ENCODE measurements around the gene TNNC2.
A peak's percentile ranks its signal among the peaks of the same experiment; 100 is the strongest.
"Not testable (repeated sequence)": the region's sequence is repeated elsewhere in the genome, so short reads cannot be mapped to it uniquely, and the experiment has no call there.

TNNC2 gene

DNA sequence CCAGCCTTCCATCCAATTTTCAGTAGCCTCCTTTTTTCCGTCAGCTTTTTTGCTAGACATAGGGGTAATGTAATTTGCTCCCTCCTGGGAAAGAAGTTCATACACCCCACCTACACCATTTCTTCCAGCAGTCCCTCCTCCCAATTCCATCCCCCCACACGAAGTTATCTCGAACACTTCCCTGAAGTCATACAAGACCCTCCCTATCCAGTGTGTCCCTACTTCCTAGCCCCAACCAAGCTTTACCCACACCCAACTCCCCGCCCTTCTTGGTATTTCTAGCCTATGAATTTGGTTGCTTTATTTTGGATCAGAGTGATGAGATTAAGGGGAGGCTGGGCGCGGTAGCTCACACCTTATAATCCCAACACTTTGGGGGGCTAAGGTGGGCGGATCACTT, 13.6 kb downstream of the TNNC2 start:
- no peak overlapping the region for H3K27ac ChIP-seq (ENCODE audit: low read depth, low read length)
- peaks cover 3 to 15% (median 13%) of the 10 kb centered on the region in 5 donors for H3K4me1 ChIP-seq (ENCODE audit: control insufficient read depth in 5 of 5, insufficient read depth in 5 of 5, low read length in 5 of 5)
- no peak overlapping the region for H3K9ac ChIP-seq (ENCODE audit: low read length in 5 of 5)
- H3K4me3 ChIP-seq (ENCODE audit: low read depth in 1 of 5, low read length in 5 of 5): no peak overlapping the region
- H3K36me3 ChIP-seq (ENCODE audit: control insufficient read depth in 5 of 5, insufficient read depth in 5 of 5, low read length in 5 of 5): peaks cover 12 to 31% (median 29%) of the 10 kb centered on the region in 5 donors
- peaks cover 0 to 2% (median 0%) of the 10 kb centered on the region in 5 donors for H3K27me3 ChIP-seq (ENCODE audit: control insufficient read depth in 5 of 5, insufficient read depth in 4 of 5, low read length in 5 of 5)
- H3K9me3 ChIP-seq (ENCODE audit: control insufficient read depth in 5 of 5, low read length in 5 of 5): no peaks in the 10 kb centered on the region

GRCh38 chr20:45813006-45813340, 14.1 kb downstream of the TNNC2 start:
- Histone ChIP-seq H3K27me3 (ENCODE audit: control insufficient read depth in 5 of 5, insufficient read depth in 4 of 5, low read length in 5 of 5) (peaks cover 0 to 2% (median 0%) of the 10 kb centered on the region in 5 donors), H3K36me3 (ENCODE audit: control insufficient read depth in 5 of 5, insufficient read depth in 5 of 5, low read length in 5 of 5) (peaks cover 12 to 36% (median 31%) of the 10 kb centered on the region in 5 donors), H3K9me3 (ENCODE audit: control insufficient read depth in 5 of 5, low read length in 5 of 5) (no peaks in the 10 kb centered on the region), H3K4me1 (ENCODE audit: control insufficient read depth in 5 of 5, insufficient read depth in 5 of 5, low read length in 5 of 5) (peaks cover 3 to 15% (median 13%) of the 10 kb centered on the region in 5 donors), H3K27ac (ENCODE audit: low read depth, low read length) (no peak overlapping the region), H3K4me3 (ENCODE audit: low read depth in 1 of 5, low read length in 5 of 5) (peak overlapping the region in 4 of 5 donors; percentile 47 to 74 (median 64)), H3K9ac (ENCODE audit: low read length in 5 of 5) (peak overlapping the region in 1 of 5 donors; percentile 62)

GRCh38 chr20:45812157-45813005, 14.7 kb downstream of the TNNC2 start, which contains the start of gene UBE2C:
UBE2C (plus strand) TSS chr20:45812644; CDS start chr20:45812696, 52 bp downstream.
- H3K4me3 ChIP-seq (ENCODE audit: low read depth in 1 of 5, low read length in 5 of 5): peak within 1 kb of the TSS; percentile 59 to 74 (median 63)
- peaks cover 3 to 15% (median 12%) of the 10 kb centered on the region in 5 donors for H3K4me1 ChIP-seq (ENCODE audit: control insufficient read depth in 5 of 5, insufficient read depth in 5 of 5, low read length in 5 of 5)
- peak within 1 kb of the TSS in 3 of 5 donors; percentile 39 to 62 (median 48) for H3K9ac ChIP-seq (ENCODE audit: low read length in 5 of 5)
- H3K27ac ChIP-seq (ENCODE audit: low read depth, low read length): no peak within 1 kb of the TSS
- peaks cover 12 to 42% (median 31%) of the 10 kb centered on the region in 5 donors for H3K36me3 ChIP-seq (ENCODE audit: control insufficient read depth in 5 of 5, insufficient read depth in 5 of 5, low read length in 5 of 5)
- no peaks in the 10 kb centered on the region for H3K9me3 ChIP-seq (ENCODE audit: control insufficient read depth in 5 of 5, low read length in 5 of 5)
- H3K27me3 ChIP-seq (ENCODE audit: control insufficient read depth in 5 of 5, insufficient read depth in 4 of 5, low read length in 5 of 5): peaks cover 0 to 2% (median 0%) of the 10 kb centered on the region in 5 donors

DNA sequence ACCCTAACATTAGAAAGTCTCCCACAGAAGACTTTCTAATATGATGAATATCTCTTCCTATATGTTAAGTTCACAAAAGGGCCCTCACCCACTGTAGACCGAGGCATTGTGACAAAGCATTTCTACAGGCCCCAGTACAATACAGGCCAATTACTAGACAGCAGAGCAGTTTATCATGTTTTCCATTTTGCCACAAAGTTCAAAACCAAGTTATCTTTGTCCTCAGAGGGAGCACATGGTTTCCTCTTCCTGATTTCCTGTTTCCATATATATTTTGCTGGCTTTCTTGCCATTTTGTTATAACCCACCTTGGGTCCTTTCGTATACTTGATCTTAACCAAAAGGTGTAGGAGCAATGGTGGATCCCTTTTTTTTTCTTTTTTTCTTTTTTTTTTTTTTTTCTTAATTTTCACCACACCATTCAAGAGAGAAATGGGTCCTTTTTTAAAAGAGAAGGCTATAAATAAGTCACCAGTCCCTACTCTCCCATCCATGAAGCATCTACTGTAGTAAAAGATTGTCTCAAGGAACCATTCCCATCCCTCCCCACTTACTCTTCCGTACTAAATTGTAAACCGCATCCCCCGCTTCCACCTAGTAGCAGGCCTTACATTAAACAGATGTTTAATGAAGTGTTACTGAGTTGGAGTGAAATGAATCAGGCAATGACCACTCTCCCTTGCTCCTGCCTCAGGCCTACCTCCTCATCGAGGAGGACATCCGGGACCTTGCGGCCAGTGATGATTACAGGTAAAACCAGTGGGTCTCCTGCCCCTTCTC, 16.7 kb downstream of the TNNC2 start:
- no peak overlapping the region for H3K4me3 ChIP-seq (ENCODE audit: low read depth in 1 of 5, low read length in 5 of 5)
- H3K36me3 ChIP-seq (ENCODE audit: control insufficient read depth in 5 of 5, insufficient read depth in 5 of 5, low read length in 5 of 5): peaks cover 21 to 62% (median 45%) of the 10 kb centered on the region in 5 donors
- H3K9ac ChIP-seq (ENCODE audit: low read length in 5 of 5): no peak overlapping the region
- H3K9me3 ChIP-seq (ENCODE audit: control insufficient read depth in 5 of 5, low read length in 5 of 5): no peaks in the 10 kb centered on the region
- peaks cover 0 to 2% (median 0%) of the 10 kb centered on the region in 5 donors for H3K27me3 ChIP-seq (ENCODE audit: control insufficient read depth in 5 of 5, insufficient read depth in 4 of 5, low read length in 5 of 5)
- H3K27ac ChIP-seq (ENCODE audit: low read depth, low read length): no peak overlapping the region
- peaks cover 3 to 15% (median 12%) of the 10 kb centered on the region in 5 donors for H3K4me1 ChIP-seq (ENCODE audit: control insufficient read depth in 5 of 5, insufficient read depth in 5 of 5, low read length in 5 of 5)

- Histone ChIP-seq H3K36me3 (ENCODE audit: control insufficient read depth in 5 of 5, insufficient read depth in 5 of 5, low read length in 5 of 5) (peaks cover 42 to 63% (median 59%) of the 10 kb centered on the region in 5 donors), H3K9ac (ENCODE audit: low read length in 5 of 5) (no peak overlapping the region), H3K9me3 (ENCODE audit: control insufficient read depth in 5 of 5, low read length in 5 of 5) (no peaks in the 10 kb centered on the region)
Measured at GRCh38 chr20:45801851-45802250, 25.3 kb downstream of the TNNC2 start.

GRCh38 chr20:45798935-45799642, 28.0 kb downstream of the TNNC2 start:
- Histone ChIP-seq H3K27me3 (ENCODE audit: control insufficient read depth in 5 of 5, insufficient read depth in 4 of 5, low read length in 5 of 5) (no peaks in the 10 kb centered on the region), H3K9ac (ENCODE audit: low read length in 5 of 5) (peak overlapping the region in 1 of 5 donors; percentile 23), H3K4me3 (ENCODE audit: low read depth in 1 of 5, low read length in 5 of 5) (no peak overlapping the region), H3K9me3 (ENCODE audit: control insufficient read depth in 5 of 5, low read length in 5 of 5) (no peaks in the 10 kb centered on the region), H3K4me1 (ENCODE audit: control insufficient read depth in 5 of 5, insufficient read depth in 5 of 5, low read length in 5 of 5) (no peaks in the 10 kb centered on the region), H3K27ac (ENCODE audit: low read depth, low read length) (no peak overlapping the region), H3K36me3 (ENCODE audit: control insufficient read depth in 5 of 5, insufficient read depth in 5 of 5, low read length in 5 of 5) (peaks cover 30 to 62% (median 56%) of the 10 kb centered on the region in 5 donors)

More at GRCh38 chr20:45801851-45802250, 25.3 kb downstream of the TNNC2 start:
- no peaks in the 10 kb centered on the region for H3K4me1 ChIP-seq (ENCODE audit: control insufficient read depth in 5 of 5, insufficient read depth in 5 of 5, low read length in 5 of 5)
- no peak overlapping the region for H3K27ac ChIP-seq (ENCODE audit: low read depth, low read length)
- H3K27me3 ChIP-seq (ENCODE audit: control insufficient read depth in 5 of 5, insufficient read depth in 4 of 5, low read length in 5 of 5): no peaks in the 10 kb centered on the region
- H3K4me3 ChIP-seq (ENCODE audit: low read depth in 1 of 5, low read length in 5 of 5): no peak overlapping the region

GRCh38 chr20:45797955-45798354, 29.2 kb downstream of the TNNC2 start:
- H3K27ac ChIP-seq (ENCODE audit: low read depth, low read length); H3K9me3 ChIP-seq (ENCODE audit: control insufficient read depth in 5 of 5, low read length in 5 of 5); H3K4me3 ChIP-seq (ENCODE audit: low read depth in 1 of 5, low read length in 5 of 5); H3K27me3 ChIP-seq (ENCODE audit: control insufficient read depth in 5 of 5, insufficient read depth in 4 of 5, low read length in 5 of 5); H3K9ac ChIP-seq (ENCODE audit: low read length in 5 of 5); H3K4me1 ChIP-seq (ENCODE audit: control insufficient read depth in 5 of 5, insufficient read depth in 5 of 5, low read length in 5 of 5): not testable (repeated sequence)
- H3K36me3 ChIP-seq (ENCODE audit: control insufficient read depth in 5 of 5, insufficient read depth in 5 of 5, low read length in 5 of 5): peaks cover 21 to 56% (median 49%) of the 10 kb centered on the region in 5 donors

DNA sequence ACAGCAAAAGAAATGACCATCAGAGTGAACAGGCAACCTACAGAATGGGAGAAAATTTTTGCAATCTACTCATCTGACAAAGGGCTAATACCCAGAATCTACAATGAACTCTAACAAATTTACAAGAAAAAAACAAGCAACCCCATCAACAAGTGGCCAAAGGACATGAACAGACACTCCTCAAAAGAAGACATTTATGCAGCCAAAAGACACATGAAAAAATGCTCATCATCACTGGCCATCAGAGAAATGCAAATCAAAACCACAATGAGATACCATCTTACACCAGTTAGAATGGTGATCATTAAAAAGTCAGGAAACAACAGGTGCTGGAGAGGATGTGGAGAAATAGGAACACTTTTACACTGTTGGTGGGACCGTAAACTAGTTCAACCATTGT, 29.6 kb downstream of the TNNC2 start:
- not testable (repeated sequence) for H3K4me1 ChIP-seq (ENCODE audit: control insufficient read depth in 5 of 5, insufficient read depth in 5 of 5, low read length in 5 of 5); H3K9ac ChIP-seq (ENCODE audit: low read length in 5 of 5); H3K9me3 ChIP-seq (ENCODE audit: control insufficient read depth in 5 of 5, low read length in 5 of 5); H3K27me3 ChIP-seq (ENCODE audit: control insufficient read depth in 5 of 5, insufficient read depth in 4 of 5, low read length in 5 of 5); H3K27ac ChIP-seq (ENCODE audit: low read depth, low read length); H3K4me3 ChIP-seq (ENCODE audit: low read depth in 1 of 5, low read length in 5 of 5)
- peaks cover 18 to 51% (median 45%) of the 10 kb centered on the region in 5 donors for H3K36me3 ChIP-seq (ENCODE audit: control insufficient read depth in 5 of 5, insufficient read depth in 5 of 5, low read length in 5 of 5)

GRCh38 chr20:45796337-45797065, 30.6 kb downstream of the TNNC2 start:
- H3K4me3 ChIP-seq (ENCODE audit: low read depth in 1 of 5, low read length in 5 of 5): no peak overlapping the region
- H3K9ac ChIP-seq (ENCODE audit: low read length in 5 of 5): no peak overlapping the region
- no peak overlapping the region for H3K27ac ChIP-seq (ENCODE audit: low read depth, low read length)

More at GRCh38 chr20:45796337-45797065, 30.6 kb downstream of the TNNC2 start:
- Histone ChIP-seq H3K4me1 (ENCODE audit: control insufficient read depth in 5 of 5, insufficient read depth in 5 of 5, low read length in 5 of 5) (peaks cover 3 to 14% (median 13%) of the 10 kb centered on the region in 5 donors), H3K27me3 (ENCODE audit: control insufficient read depth in 5 of 5, insufficient read depth in 4 of 5, low read length in 5 of 5) (no peaks in the 10 kb centered on the region), H3K9me3 (ENCODE audit: control insufficient read depth in 5 of 5, low read length in 5 of 5) (no peaks in the 10 kb centered on the region), H3K36me3 (ENCODE audit: control insufficient read depth in 5 of 5, insufficient read depth in 5 of 5, low read length in 5 of 5) (peaks cover 13 to 41% (median 35%) of the 10 kb centered on the region in 5 donors)

Data from subcutaneous abdominal adipose tissue (tissue), 5 donors.